HEK293 (cell line): ENCODE measurements around the gene GPR35.

ENCODE experiments used
- CTCF ChIA-PET: fragments of 350-600 bp; formaldehyde crosslinking; extraction: SDS; loops from one replicate; lab custom pipeline; 2021; ENCODE audit warnings: antibody characterized with exemption; lab: Yijun Ruan, JAX
- POLR2A ChIA-PET: fragments of 300-600 bp; formaldehyde crosslinking; extraction: SDS; loops from one replicate; lab custom pipeline; 2020; ENCODE audit warnings: antibody characterized with exemption, inconsistent platforms; lab: Yijun Ruan, JAX
- H3K27ac ChIP-seq: fragments of 200-500 bp; sonication (Bioruptor generic); 2 replicates; pipeline ENCODE4 v1.5.1; 2014; ENCODE audit warnings: low read depth, low read length, control low read depth, inconsistent platforms; ENCODE audit errors: extremely low read depth
- H3K36me3 ChIP-seq, 2 experiments: fragments of 200-500 bp in 1 of 2; sonication (Bioruptor generic) in 1 of 2; 1 replicate in 1 of 2; 2 replicates in 1 of 2; pipeline ENCODE4 v1.5.1; 2014 to 2017; ENCODE audit warnings: inconsistent platforms in 2 of 2, low read length in 2 of 2; ENCODE audit not compliant: control insufficient read depth in 2 of 2, insufficient read depth in 1 of 2
- H3K4me1 ChIP-seq: fragments of 200-500 bp; sonication (Bioruptor generic); 2 replicates; pipeline ENCODE4 v1.5.1; 2014; ENCODE audit warnings: mild to moderate bottlenecking, low read length, inconsistent platforms; ENCODE audit not compliant: control insufficient read depth, insufficient read depth
- H3K4me3 ChIP-seq: 2 replicates; pipeline ENCODE4 v1.5.1; 2011; ENCODE audit warnings: low read depth, mild to moderate bottlenecking, control low read depth, low read length, moderate library complexity
- H3K9me3 ChIP-seq: fragments of 200-500 bp; sonication (Bioruptor generic); 2 replicates; pipeline ENCODE4 v1.5.1; 2014; ENCODE audit warnings: low read depth, low read length, inconsistent platforms; ENCODE audit not compliant: control insufficient read depth, insufficient read depth
- PRDM2 ChIP-seq: fragments of 450-650 bp; formaldehyde crosslinking; IDR thresholded peaks from 2 replicates; pipeline ENCODE4 v1.5.1; 2016; ENCODE audit warnings: missing biosample characterization, missing genetic modification characterization, borderline replicate concordance
- PRDM4 ChIP-seq: fragments of 450-650 bp; formaldehyde crosslinking; IDR thresholded peaks from 2 replicates; pipeline ENCODE4 v1.5.1; 2017; ENCODE audit warnings: missing biosample characterization, missing genetic modification characterization
- REPIN1 ChIP-seq: fragments of 450-650 bp; formaldehyde crosslinking; IDR thresholded peaks from 2 replicates; pipeline ENCODE4 v1.5.1; 2017; ENCODE audit warnings: missing biosample characterization, missing genetic modification characterization, low read depth
- SCRT1 ChIP-seq: fragments of 450-650 bp; formaldehyde crosslinking; IDR thresholded peaks from 2 replicates; pipeline ENCODE4 v1.5.1; 2016; ENCODE audit warnings: missing biosample characterization, missing genetic modification characterization, borderline replicate concordance
- SP7 ChIP-seq: fragments of 450-650 bp; formaldehyde crosslinking; IDR thresholded peaks from 2 replicates; pipeline ENCODE4 v1.5.1; 2016; ENCODE audit warnings: missing biosample characterization, missing genetic modification characterization
- ZBTB44 ChIP-seq: fragments of 450-650 bp; IDR thresholded peaks from 2 replicates; pipeline ENCODE4 v1.5.1; 2018; ENCODE audit warnings: missing biosample characterization, mild to moderate bottlenecking, missing genetic modification characterization
- ZBTB6 ChIP-seq: fragments of 450-650 bp; formaldehyde crosslinking; IDR thresholded peaks from 2 replicates; pipeline ENCODE4 v1.5.1; 2017; ENCODE audit warnings: missing biosample characterization, missing genetic modification characterization
- ZFP3 ChIP-seq: fragments of 450-650 bp; formaldehyde crosslinking; IDR thresholded peaks from 2 replicates; pipeline ENCODE4 v1.5.1; 2016; ENCODE audit warnings: low read depth, missing biosample characterization, missing genetic modification characterization
- ZFP69B ChIP-seq: fragments of 450-650 bp; formaldehyde crosslinking; IDR thresholded peaks from 2 replicates; pipeline ENCODE4 v1.5.1; 2016; ENCODE audit warnings: missing biosample characterization, missing genetic modification characterization
- ZNF311 ChIP-seq: fragments of 450-650 bp; formaldehyde crosslinking; IDR thresholded peaks from 2 replicates; pipeline ENCODE4 v1.5.1; 2017; ENCODE audit warnings: missing biosample characterization, missing genetic modification characterization, borderline replicate concordance
- ZNF423 ChIP-seq: fragments of 450-650 bp; formaldehyde crosslinking; IDR thresholded peaks from 2 replicates; pipeline ENCODE4 v1.5.1; 2016; ENCODE audit warnings: missing biosample characterization, missing genetic modification characterization
- ZNF510 ChIP-seq: fragments of 450-650 bp; formaldehyde crosslinking; IDR thresholded peaks from 2 replicates; pipeline ENCODE4 v1.5.1; 2018; ENCODE audit warnings: mild to moderate bottlenecking, missing genetic modification characterization, missing biosample characterization; ENCODE audit not compliant: insufficient replicate concordance
- ZNF585B ChIP-seq: fragments of 450-650 bp; formaldehyde crosslinking; IDR thresholded peaks from 2 replicates; pipeline ENCODE4 v1.5.1; 2016; ENCODE audit warnings: missing biosample characterization, missing genetic modification characterization
- ZNF658 ChIP-seq: fragments of 450-650 bp; formaldehyde crosslinking; IDR thresholded peaks from 2 replicates; pipeline ENCODE4; 2016; ENCODE audit warnings: missing biosample characterization, missing genetic modification characterization
- ZNF707 ChIP-seq: fragments of 450-650 bp; formaldehyde crosslinking; IDR thresholded peaks from 2 replicates; pipeline ENCODE4 v1.5.1; 2016; ENCODE audit warnings: missing biosample characterization, missing genetic modification characterization
- ZNF747 ChIP-seq: fragments of 450-650 bp; formaldehyde crosslinking; IDR thresholded peaks from 2 replicates; pipeline ENCODE4 v1.5.1; 2016; ENCODE audit warnings: missing biosample characterization, missing genetic modification characterization
- ZSCAN18 ChIP-seq: fragments of 450-650 bp; formaldehyde crosslinking; IDR thresholded peaks from 2 replicates; pipeline ENCODE4 v1.5.1; 2016; ENCODE audit warnings: missing biosample characterization, missing genetic modification characterization
- TF ChIP-seq, protein P1 (sequence below): fragments of 450-650 bp; formaldehyde crosslinking; IDR thresholded peaks from 2 replicates; pipeline ENCODE4 v1.5.1; 2016; ENCODE audit warnings: missing biosample characterization, missing genetic modification characterization

The GPR35 gene

GRCh38 chr2:240588669-240589068 lies 36.6 kb upstream of the GPR35 start:
- Histone ChIP-seq H3K4me1 (peaks cover 13% of the 10 kb centered on the region), H3K9me3 (no peaks in the 10 kb centered on the region), H3K36me3 (peaks cover 5 to 47% of the 10 kb centered on the region in 2 experiments; a peak in 2 of 3 replicates), H3K4me3 (no peak overlapping the region), H3K27ac (no peak overlapping the region)
- ChIA-PET CTCF (interaction anchor here (0.6 to 5.5 kb wide), 3 partner anchors 20 to 1692 kb away, joined by 3 to 34 read pairs (median 3); no protein-coding TSS in a partner anchor), POLR2A (interaction anchor here (1.2 to 1.3 kb wide), 2 partner anchors 9 to 28 kb away, joined by 5 read pairs; no protein-coding TSS in a partner anchor)
- TF ChIP-seq ZNF747 (tag by site-specific recombination) (no peak), ZNF510 (tag by site-specific recombination) (no peak), ZBTB44 (tag by site-specific recombination) (no peak), REPIN1 (tag by site-specific recombination) (no peak), SP7 (tag by site-specific recombination) (no peak), ZBTB6 (no peak), ZNF311 (tag by site-specific recombination) (no peak)

GRCh38 chr2:240589375-240589774 lies 35.9 kb upstream of the GPR35 start:
- Histone ChIP-seq H3K4me3 (no peak overlapping the region), H3K36me3 (peaks cover 5 to 51% of the 10 kb centered on the region in 2 experiments; a peak in 2 of 3 replicates), H3K27ac (no peak overlapping the region), H3K4me1 (peaks cover 13% of the 10 kb centered on the region), H3K9me3 (no peaks in the 10 kb centered on the region)
- CTCF ChIA-PET: interaction anchor here (0.6 to 5.5 kb wide), 2 partner anchors 21 to 23 kb away, joined by 3 to 34 read pairs; no protein-coding TSS in a partner anchor
- POLR2A ChIA-PET: interaction anchor here (1.2 to 1.3 kb wide), 2 partner anchors 9 to 28 kb away, joined by 5 read pairs; no protein-coding TSS in a partner anchor
- no peak for TF ChIP-seq ZNF707 (tag by site-specific recombination)
- no peak for TF ChIP-seq ZNF423 (tag by site-specific recombination)
- no peak for TF ChIP-seq ZFP69B (tag by site-specific recombination)
- TF ChIP-seq PRDM4 (tag by site-specific recombination): peak; percentile 13; the same call in 1 of the 2 replicates
- no peak for TF ChIP-seq PRDM2 (tag by site-specific recombination)
- no peak for TF ChIP-seq ZNF585B (tag by site-specific recombination)
- TF ChIP-seq ZFP3 (tag by site-specific recombination): no peak
- TF ChIP-seq, protein P1, sequence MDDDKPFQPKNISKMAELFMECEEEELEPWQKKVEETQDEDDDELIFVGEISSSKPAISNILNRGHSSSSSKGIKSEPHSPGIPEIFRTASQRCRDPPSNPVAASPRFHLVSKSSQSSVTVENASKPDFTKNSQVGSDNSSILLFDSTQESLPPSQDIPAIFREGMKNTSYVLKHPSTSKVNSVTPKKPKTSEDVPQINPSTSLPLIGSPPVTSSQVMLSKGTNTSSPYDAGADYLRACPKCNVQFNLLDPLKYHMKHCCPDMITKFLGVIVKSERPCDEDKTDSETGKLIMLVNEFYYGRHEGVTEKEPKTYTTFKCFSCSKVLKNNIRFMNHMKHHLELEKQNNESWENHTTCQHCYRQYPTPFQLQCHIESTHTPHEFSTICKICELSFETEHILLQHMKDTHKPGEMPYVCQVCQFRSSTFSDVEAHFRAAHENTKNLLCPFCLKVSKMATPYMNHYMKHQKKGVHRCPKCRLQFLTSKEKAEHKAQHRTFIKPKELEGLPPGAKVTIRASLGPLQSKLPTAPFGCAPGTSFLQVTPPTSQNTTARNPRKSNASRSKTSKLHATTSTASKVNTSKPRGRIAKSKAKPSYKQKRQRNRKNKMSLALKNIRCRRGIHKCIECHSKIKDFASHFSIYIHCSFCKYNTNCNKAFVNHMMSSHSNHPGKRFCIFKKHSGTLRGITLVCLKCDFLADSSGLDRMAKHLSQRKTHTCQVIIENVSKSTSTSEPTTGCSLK: no peak
- TF ChIP-seq SCRT1: no peak
- TF ChIP-seq ZNF658: no peak
- no peak for TF ChIP-seq ZSCAN18
